ENCODE data around the gene AAGAB. TPM values are rescaled to one million over a fixed set of nuclear protein-coding genes. Genes with fewer than 3 reads are reported as not detected.

Gene AAGAB
- total RNA-seq, 2 experiments from 2014 or later = 46.8 to 57.0 TPM

Other genes starting within 250 kb of the AAGAB start
- 10 to 100 TPM; 87.1 to 88.0 TPM for gene SMAD3, start 189.1 kb downstream of the AAGAB start, total RNA-seq
- 1 to 10 TPM in 1 of 2 experiments, under 1 TPM in 1; 0.98 to 1.9 TPM for gene IQCH, start 125 bp upstream of the AAGAB start, total RNA-seq

All from activated CD8-positive, alpha-beta memory T cell treated with anti-CD3 and anti-CD28 coated beads, Interleukin-2, amount 10 ng/mL, durations not matched to agents 7 days and 5 days (primary cell).